ENCODE data around the gene ABTB2. TPM values are rescaled to one million over a fixed set of nuclear protein-coding genes. Genes with fewer than 3 reads are reported as not detected.
"Not testable (repeated sequence)": the region's sequence is repeated elsewhere in the genome, so short reads cannot be mapped to it uniquely, and the experiment has no call there.

ABTB2 gene
- total RNA-seq, 4 donors from 2014 or later = 7.1 to 9.3 (median 7.7) TPM

DNA sequence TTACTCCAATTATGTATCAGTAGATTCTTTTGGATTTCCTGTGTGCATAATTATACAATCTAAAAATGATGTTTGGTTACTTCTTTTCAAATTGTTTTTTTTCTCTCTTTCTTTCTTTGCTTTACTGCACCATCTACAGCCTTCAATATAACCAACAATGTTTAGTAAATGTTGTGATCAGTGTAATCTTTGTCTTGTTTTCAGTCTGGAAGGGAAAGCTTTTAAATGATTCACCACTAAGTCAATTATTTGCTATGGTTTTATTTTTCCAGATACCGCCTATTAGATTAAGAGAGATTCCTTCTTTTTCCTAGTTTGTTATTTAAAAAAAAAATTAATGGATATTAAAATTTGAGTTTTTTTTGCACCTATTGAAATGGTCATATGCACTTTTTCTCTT is 29.8 kb upstream of the ABTB2 start:
- Histone ChIP-seq H3K4me1 (no peaks in the 10 kb centered on the region), H3K4me3 (no peak overlapping the region), H3K27me3 (no peaks in the 10 kb centered on the region), H3K36me3 (no peaks in the 10 kb centered on the region), H3K27ac (no peak overlapping the region), H3K9me3 (peaks cover 0 to 3% (median 0%) of the 10 kb centered on the region in 4 donors)
- 94 to 97% methylated on average over 1 of the region's 1 CpG for WGBS, 2 donors
- no peak for DNase-seq (ENCODE audit: low spot score in 2 of 2)
- no peak for TF ChIP-seq EP300 (IDR thresholded peaks at IDR 0.05)
- TF ChIP-seq, protein P1, sequence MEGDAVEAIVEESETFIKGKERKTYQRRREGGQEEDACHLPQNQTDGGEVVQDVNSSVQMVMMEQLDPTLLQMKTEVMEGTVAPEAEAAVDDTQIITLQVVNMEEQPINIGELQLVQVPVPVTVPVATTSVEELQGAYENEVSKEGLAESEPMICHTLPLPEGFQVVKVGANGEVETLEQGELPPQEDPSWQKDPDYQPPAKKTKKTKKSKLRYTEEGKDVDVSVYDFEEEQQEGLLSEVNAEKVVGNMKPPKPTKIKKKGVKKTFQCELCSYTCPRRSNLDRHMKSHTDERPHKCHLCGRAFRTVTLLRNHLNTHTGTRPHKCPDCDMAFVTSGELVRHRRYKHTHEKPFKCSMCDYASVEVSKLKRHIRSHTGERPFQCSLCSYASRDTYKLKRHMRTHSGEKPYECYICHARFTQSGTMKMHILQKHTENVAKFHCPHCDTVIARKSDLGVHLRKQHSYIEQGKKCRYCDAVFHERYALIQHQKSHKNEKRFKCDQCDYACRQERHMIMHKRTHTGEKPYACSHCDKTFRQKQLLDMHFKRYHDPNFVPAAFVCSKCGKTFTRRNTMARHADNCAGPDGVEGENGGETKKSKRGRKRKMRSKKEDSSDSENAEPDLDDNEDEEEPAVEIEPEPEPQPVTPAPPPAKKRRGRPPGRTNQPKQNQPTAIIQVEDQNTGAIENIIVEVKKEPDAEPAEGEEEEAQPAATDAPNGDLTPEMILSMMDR (IDR thresholded peaks at IDR 0.05) = no peak
- no peak for TF ChIP-seq POLR2A (IDR thresholded peaks at IDR 0.05)

DNA sequence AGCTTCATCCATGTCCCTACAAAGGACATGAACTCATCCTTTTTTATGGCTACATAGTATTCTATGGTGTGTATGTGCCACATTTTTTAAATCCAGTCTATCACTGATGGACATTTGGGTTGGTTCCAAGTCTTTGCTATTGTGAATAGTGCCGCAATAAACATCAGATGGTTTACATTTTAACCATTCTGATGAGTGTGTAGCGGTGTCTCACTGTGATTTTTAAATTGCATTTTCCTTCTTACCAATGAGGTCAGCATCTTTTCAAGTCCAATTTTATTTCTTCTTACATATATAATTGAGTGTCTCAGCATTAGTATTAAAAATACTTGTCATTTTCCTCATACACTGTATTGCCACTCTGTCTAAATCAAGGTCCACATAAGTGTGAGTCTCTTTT is 28.5 kb upstream of the ABTB2 start:
- not testable (repeated sequence) for H3K27me3 ChIP-seq, H3K4me1 ChIP-seq

DNA sequence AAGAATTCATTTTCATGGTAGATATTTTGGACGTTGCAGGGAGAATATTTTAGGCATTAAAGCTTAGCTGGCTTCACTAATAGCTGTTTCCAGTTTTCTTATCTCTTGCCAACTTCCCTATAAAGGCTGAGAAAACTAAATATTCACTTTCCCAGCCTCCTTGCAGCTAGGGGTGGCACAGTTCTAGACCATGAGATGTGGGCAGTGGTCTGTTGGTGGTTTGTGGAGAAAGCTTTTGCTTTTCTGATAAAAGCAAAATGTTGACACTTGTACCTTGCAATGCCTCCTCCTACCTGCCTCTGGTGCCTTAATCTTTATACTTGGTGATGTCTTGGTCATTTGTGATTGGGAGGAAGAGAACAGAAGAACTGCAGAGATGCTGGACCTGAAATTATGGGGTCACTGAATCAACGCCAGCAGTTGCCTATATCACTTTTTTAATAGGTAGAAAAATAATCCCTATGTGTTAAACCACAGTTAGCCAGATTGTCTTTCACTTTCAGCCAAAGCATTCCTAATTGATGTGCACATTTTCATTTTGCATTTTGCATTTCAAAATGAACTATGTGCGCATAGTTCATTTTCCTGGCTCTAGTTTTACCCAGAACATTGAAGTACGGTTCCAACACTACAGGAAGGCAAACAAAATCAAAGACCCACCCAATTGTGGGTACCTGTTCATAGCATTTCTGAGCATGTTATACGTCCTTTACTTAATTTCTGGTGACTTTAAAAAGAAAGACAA is 24.9 kb upstream of the ABTB2 start:
- no peak for DNase-seq (ENCODE audit: low spot score in 2 of 2)
- Histone ChIP-seq H3K9me3 (peaks cover 0 to 15% (median 2%) of the 10 kb centered on the region in 4 donors), H3K4me1 (no peaks in the 10 kb centered on the region), H3K36me3 (no peaks in the 10 kb centered on the region), H3K4me3 (no peak overlapping the region), H3K27ac (no peak overlapping the region), H3K27me3 (no peaks in the 10 kb centered on the region)
- TF ChIP-seq, protein P1 (IDR thresholded peaks at IDR 0.05) = no peak
- TF ChIP-seq EP300 (IDR thresholded peaks at IDR 0.05) (no peak), POLR2A (IDR thresholded peaks at IDR 0.05) (no peak)
- 76 to 82% methylated on average over 5 of the region's 5 CpGs for WGBS, 2 donors

More for the DNA sequence above, 28.5 kb upstream of the ABTB2 start:
- WGBS, 2 donors = 90 to 93% methylated on average over 2 of the region's 2 CpGs
- H3K9me3 ChIP-seq; H3K36me3 ChIP-seq; DNase-seq (ENCODE audit: low spot score in 2 of 2); H3K27ac ChIP-seq; H3K4me3 ChIP-seq: not testable (repeated sequence)

DNA sequence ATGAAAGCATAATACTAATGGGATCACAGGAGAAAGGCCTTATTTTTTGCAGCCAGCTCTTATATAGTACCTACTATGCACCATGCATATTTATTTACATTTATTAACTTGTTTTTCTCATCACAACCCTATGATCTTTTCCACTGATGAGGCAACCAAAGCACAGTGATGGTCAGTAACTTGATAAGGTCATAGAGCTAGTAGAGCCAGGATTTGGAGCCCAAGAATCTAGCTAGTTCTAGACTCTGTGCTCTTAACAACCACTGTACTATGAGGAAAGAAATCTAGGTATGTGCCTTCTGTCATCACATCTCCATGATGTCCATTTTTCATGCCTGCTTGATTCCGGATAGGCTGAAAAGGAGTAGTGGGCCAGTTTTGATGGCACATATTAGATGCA is 24.0 kb upstream of the ABTB2 start:
- DNase-seq (ENCODE audit: low spot score in 2 of 2) = no peak
- no peaks in the 10 kb centered on the region for H3K4me1 ChIP-seq
- H3K4me3 ChIP-seq = no peak overlapping the region
- TF ChIP-seq, protein P1 (IDR thresholded peaks at IDR 0.05) = no peak
- no peak for TF ChIP-seq EP300 (IDR thresholded peaks at IDR 0.05)
- no peak for TF ChIP-seq POLR2A (IDR thresholded peaks at IDR 0.05)
- no peaks in the 10 kb centered on the region for H3K27me3 ChIP-seq
- H3K36me3 ChIP-seq = no peaks in the 10 kb centered on the region
- peaks cover 0 to 24% (median 7%) of the 10 kb centered on the region in 4 donors for H3K9me3 ChIP-seq
- WGBS, 2 donors = 94 to 100% methylated on average over 1 of the region's 1 CpG
- no peak overlapping the region for H3K27ac ChIP-seq

DNA sequence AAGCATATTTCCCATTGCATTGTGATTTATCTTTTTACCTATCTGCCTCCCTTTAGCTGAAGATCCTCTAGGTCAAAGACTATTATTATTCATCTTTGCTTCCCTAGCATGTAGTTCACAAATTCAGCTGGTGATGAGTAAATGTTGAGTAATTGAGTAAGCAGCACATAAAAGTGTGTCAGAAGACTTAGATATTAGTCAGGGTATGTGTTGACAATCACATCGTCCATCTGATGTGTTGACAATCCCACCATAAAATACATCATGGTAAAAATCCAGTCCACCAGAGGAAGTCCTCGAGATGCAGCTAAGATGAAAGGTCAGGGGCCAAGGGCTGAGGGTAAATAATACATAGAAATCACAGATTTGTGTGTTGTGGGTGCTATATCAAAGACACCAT is 22.9 kb upstream of the ABTB2 start:
- H3K36me3 ChIP-seq = no peaks in the 10 kb centered on the region
- H3K27me3 ChIP-seq = no peaks in the 10 kb centered on the region
- peaks cover 0 to 35% (median 10%) of the 10 kb centered on the region in 4 donors for H3K9me3 ChIP-seq
- no peak for DNase-seq (ENCODE audit: low spot score in 2 of 2)
- no peak overlapping the region for H3K27ac ChIP-seq
- TF ChIP-seq, protein P1 (IDR thresholded peaks at IDR 0.05) = no peak
- TF ChIP-seq POLR2A (IDR thresholded peaks at IDR 0.05) (no peak), EP300 (IDR thresholded peaks at IDR 0.05) (no peak)
- no peaks in the 10 kb centered on the region for H3K4me1 ChIP-seq
- no peak overlapping the region for H3K4me3 ChIP-seq
- 42% methylated on average over 2 of the region's 2 CpGs for whole genome bisulfite sequencing, 2 donors

Measured in tibial nerve (tissue), 4 donors.